HG02798 (cell line): ENCODE data around the gene CLEC19A.

Source experiments
- ATAC-seq: cut with Tn5 transposase; IDR thresholded peaks from one replicate; pipeline ENCODE4 v1.9.1; 2021; ENCODE audit warnings: mild to moderate bottlenecking; ENCODE audit not compliant: unreplicated experiment, poor library complexity

CLEC19A gene

DNA sequence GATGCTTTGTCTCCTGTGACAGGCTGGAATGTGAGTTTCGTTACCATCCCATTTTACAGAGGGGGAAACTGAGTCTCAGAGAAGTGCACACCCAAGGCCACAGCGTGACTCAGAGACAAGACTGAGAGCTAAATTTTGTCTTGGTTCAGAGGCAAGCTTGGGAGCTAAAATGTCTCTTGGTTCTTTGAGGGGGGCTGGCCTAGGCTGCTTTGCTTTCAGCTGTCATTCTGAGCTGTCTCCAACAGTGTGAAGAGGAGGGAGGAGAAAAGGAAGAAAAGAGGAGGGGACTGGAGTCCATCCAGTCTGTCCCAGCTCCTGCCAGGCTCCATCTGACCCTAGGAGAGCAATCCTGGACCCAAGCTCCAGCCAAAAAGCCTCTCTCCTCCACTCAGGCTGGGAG, at the start of gene CLEC19A:
CLEC19A (plus strand) TSS at position 301 of the 400 bp plus-strand sequence. CDS start 121 bp downstream, outside the sequence.
- ATAC-seq: no peak

DNA sequence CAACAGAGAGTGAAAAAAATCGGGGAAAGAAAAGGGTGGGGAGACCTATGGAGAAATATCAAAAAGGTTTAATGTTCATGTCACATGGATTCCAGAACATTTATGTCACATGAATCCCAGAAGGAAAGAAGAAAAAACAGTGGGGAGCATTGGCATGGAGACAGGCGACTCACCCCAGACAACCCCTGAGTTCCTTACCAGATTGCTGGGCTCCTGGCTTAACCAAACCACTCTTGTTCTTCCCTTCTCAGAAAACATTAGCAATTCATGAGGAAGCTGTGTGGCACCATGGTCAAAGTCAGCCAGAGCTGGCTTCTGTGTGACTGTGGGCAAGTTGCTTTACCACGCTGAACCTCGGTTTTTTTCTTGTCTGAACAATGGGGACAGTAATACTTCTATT, 49.6 kb upstream of the CLEC19A start:
- no peak for ATAC-seq

DNA sequence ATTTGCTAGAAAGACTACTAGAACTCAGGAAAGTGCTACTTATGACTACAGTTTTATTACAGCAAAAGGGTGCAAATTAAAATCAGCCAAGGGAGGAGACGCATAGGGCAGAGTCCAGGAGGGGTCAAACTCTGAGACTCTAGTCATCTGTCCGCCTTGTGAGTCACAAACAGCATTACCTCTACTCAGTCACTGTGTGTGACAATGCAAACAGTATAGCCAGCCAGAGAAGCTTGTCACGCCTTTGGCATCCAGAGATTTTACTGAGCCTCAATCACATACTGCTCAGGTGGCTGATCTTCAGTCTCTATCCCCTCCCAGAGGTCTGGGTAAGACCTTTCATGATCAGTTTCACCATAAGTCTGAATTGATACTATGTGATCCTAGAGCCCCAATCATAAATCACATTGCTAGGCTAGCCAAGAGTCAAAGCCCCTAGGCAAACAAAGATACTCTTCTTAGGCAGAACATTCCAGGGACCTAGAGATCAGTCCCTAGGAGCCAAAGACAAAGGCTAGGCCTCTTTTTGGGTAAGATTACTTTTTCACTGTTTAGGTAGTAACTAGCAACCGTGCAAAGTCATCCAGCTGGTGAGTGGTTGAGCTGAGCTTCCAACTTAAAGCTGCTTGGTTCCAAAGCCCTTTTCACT, 48.8 kb upstream of the CLEC19A start:
- no peak for ATAC-seq

DNA sequence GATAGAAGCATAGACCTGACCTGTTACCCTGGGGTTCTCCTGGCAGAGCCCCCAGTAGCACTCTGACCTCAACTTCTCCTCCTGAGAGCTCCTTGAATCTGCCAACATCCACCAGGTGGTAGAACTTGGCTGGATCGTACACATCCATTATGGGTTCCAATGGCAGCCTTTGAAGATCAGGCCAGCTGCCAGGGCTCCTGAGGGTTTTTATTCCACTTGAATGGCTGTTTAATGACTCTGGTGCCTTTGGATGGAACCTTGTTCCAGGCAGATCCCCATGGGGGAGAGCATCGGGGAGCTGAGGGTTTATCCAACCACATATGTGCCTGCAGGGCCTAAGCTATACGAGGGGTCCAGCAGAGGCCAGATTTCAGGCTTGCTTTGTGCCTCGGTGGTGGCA, 47.1 kb upstream of the CLEC19A start:
- no peak for ATAC-seq

DNA sequence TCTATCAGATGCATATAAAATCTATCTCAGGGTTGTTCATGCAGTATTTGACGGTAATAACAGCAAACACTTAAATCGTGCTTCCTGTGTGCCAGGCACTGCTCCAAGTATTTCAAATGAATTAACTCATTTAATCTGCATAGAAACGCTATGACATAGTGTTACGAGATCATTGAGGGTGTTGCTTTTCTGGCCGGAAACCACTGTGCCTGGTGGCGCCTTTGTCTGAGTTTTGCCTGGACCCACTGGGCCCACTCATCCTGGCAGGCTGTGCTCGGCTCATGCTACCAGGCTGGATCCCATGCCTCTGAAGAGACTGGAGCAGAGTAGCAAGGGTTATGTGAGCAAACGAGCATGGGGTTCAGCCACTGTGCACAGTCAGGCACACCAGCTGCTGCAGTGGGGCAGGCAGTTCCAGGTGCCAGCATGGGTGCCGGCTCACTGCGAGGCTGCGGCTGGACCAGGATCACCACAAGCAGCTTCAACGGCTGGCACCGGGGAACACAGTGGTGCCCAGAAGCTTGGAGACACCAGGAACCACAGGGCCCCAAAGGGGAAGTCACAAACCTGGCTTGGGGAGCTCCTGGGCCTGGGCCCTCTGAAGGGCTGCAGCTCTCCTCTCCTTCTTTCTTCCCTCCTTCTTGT, 45.9 kb upstream of the CLEC19A start:
- ATAC-seq: no peak

DNA sequence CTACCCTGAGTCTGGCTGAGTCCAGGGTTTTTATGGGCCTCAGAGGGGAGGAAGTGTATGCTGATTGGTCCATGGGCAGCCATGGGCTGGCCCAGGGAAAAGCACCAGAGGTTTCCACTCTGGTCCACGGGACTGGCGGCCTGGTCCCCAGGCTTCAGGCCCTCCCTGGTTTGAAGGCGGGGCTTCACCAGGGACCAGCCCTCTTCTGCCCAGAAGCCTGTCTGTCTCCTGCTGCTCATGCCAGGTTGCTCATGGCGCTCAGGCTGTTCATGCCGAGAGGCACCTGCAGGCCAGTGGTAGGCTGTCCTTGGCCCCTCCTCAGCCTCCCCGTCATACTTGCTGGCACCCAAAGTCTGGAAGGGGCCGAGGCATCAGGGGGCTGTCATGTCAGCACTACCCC, 45.0 kb upstream of the CLEC19A start:
- no peak for ATAC-seq

DNA sequence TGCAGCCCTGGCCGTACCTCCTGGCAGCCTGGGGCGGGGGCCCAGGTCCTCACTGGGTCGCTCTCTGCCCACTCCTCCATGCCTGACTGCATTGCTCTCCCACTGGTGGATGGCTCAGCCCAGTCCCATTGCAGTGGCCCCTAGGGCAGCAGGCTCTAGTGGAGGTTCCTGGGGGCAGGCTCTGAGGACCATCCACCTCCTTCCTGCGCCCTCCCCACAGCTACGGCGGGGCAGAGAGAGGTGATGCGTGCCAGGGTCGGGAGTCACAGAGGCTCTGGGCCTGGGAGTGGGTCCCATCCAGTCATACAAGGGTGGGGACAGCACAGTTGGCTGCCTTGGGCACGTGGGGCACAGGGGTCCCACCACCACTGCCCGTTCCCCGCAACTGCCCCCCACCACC, 44.0 kb upstream of the CLEC19A start:
- no peak for ATAC-seq

DNA sequence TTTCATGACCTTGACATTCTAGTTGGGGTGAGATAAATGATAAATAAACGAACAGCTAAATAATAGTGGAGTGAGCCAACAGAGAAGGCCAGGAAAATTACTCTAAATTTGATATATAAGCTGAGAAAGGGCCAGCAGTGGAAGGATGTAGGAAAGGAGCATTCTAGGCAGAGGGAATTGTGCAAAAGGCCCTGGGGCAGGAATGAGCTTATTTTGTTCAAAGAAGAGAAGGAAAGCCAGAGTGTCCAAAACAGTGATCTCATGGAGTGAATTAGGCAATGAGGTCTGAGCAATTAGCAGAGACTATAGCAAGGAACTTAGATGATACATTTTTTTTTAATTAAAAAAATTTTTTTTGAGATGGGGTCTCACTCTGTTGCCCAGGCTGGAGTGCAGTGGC, 43.3 kb upstream of the CLEC19A start:
- ATAC-seq: no peak

DNA sequence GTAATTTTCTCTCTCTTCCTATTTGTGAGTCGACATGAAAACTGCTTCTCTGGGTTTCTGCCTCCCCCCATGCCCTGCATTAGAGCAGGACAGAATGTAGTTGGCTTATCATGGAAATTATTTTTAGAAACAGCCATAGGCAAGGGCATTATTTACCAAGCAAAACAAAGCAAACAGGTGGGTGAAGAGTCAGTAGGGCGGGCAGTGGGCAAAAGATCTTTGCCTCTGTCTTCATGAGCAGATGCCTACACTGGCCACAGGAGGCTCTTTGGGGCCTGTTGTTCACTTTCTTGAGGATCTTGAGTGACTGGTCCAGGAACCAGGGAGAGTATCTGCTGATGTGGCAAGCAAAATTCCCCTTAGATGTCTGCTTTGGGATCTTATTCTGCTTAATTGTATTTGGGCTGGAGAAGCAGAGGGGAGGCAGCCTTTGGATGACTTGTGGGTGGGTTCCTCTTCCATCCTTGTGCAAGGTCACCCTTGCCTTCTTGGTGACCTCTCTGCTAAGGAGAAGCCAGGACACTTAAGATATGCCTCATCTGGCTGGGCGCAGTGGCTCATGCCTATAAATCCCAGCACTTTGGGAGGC, 42.5 kb upstream of the CLEC19A start:
- ATAC-seq: no peak

DNA sequence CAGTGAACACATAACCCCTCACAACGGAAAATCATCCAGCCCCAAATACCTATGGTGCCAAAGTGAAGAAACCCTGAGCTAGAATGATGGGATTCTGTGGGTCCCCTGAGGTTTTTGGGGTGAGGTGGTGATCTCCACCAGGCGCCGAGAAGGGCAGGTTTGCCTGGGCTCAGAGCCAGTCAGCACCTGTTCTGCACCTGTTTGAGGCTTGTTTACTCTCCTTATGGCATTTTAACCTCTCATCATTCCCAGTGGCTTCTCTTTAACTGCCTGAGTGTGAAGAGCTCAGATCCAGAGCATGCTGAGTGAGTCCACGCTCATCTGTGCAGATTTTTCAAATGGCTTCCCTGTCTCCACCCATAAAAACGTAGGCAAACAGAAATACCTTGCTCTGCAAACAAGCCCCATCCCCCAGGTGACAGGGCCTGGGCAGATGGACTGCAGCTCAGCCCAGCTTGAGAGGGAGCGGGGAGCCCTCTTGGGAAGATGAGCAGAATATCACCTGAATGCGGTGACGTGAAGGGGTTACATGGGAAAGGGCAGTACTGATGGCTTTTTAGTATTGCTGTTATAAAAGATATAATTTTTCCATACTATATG, 40.1 kb upstream of the CLEC19A start:
- ATAC-seq: no peak

DNA sequence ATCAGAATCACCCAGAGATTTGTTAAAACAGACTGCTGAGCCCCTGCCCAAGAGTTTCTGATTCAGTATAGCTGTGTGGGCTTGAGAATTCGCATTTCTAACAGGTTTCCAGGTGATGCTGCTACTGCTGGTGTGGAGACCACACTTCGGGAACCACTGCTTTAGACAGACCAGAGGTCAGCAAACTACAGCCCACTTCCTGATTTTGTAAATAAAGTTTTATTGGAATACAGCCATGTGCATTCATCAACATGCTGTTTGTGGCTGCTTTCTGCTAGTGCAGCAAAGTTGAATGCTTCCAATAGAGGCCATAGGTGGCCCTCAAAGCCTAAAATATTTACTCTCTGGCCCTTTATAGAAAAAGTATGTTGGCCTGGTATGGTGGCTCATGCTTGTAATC, 32.6 kb upstream of the CLEC19A start:
- ATAC-seq: no peak

DNA sequence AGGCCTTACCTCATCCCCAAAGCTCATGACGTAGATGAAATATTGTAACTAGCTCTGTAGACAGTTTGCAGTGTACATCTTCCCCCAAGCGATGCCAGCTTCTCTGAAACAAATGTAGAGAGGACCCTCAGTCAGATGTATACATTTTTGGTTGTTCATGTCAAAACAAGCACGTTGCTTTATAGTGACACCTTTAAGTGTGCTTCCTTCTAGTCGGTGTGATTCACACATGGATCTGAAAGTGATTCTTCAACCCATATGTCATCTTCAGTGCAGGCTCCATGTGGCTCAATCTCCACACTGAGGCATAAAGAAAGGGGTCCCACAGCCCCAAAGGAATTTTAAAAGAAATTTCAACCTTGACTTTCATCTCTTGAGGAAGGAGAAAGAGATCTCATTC, 30.9 kb upstream of the CLEC19A start:
- ATAC-seq: no peak

DNA sequence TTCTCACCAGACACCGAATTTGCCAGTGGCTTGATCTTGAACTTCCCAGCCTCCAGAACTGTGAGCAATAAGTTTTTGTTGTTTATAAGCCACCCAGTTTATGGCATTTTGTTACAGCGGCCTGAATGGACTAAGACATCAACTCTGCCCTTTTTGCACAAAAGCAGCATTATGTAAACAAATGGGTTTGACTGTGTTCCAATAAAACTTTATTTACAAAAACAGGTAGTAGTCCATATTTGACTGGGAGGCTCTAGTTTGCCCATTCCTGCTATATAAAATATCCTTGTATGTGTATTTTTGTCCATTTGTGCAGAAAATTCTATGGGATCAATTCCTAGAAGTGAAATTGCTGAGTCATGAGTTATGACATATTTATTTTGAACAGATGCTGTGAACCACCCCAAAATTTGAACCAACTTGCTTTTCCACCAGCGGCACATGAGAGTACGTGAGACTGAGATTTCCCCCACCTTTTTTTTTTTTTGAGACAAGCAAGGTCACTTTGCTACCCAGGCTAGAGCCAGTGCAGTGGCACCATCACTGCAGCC, 21.3 kb upstream of the CLEC19A start:
- no peak for ATAC-seq

DNA sequence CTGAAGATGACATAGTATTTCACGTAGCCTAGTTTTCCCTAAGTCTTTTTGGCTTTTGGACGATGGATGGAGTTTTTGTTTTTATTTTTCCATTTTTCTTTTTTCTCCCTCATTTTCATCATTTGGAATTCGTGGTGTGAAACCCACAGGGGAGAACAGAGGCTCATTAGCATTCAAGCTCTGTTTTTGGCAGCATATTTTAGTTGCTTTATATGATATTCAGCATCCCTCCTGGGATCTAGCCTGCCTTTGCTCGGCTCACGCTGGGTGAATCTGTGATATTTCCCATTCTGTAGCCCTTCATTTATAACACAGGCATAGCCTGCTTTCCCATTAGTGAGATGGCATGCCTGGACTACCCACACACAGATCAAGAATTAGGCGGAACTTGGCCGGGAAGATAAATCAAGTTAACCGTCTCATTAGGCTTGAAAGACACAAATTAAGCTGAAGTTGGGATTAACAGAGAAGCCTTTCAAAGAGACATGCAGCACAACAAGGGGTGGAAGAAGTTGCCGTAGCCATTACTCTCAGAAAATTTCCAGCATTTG, 20.1 kb upstream of the CLEC19A start:
- ATAC-seq: no peak

DNA sequence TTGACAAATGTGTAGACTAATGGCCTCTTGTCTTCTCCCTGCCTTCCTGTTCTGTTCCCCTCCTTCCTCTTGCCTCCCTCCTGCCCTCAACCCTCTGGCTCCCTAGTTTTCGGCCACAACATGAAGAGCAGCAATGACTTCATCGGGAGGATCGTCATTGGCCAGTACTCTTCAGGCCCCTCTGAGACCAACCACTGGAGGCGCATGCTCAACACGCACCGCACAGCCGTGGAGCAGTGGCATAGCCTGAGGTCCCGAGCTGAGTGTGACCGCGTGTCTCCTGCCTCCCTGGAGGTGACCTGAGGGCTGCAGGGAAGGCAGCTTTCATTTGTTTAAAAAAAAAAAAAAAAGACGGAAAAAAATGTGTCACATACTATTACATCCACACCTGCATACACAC, 18.8 kb upstream of the CLEC19A start:
- ATAC-seq: no peak

DNA sequence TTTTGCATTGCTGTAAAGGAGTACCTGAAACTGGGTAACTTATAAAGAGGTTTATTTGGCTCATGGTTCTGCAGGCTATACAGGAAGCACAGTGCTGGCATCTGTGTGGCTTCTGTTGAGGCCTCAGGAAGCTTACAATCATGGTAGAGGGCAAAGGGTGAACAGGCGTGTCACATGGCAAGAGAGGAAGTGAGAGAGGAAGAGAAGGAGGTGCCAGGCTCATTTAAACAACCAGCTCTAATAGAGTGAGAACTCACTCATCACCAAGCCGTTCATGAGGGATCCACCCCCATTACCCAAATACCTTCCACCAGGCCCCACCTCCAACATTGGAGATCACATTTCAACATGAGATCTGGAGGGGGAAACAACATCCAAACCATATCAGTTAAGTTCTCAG, 16.4 kb upstream of the CLEC19A start:
- ATAC-seq: no peak

DNA sequence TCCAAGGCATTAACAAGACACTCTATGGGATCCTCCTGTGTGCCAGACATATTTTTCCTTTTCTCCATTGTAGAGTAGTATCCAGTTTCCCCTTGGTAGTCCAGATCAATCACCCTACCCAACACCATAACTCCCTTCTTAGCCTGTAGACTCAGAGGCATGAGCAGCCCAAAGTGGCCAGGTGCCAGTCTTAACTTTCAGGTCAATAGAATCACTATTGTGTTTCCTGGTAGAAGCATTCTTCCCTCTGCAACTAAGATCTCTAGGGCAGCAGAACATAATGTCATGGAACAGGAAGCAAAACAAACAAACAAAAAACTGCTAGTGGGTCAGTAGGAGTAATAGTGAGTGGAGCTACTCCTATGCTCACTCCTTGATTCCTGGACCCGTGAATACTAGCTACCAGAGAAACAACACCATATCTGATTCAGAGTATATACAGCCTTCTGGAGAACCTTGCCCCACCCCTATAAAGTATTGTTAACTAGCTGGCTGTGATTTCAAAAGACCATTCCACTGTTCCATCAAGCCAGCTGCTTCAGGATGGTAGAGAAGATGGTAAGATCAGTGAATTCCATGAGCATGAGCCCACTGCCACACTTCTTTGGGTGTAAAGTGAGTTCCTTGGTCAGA, 11.2 kb upstream of the CLEC19A start:
- ATAC-seq: no peak

DNA sequence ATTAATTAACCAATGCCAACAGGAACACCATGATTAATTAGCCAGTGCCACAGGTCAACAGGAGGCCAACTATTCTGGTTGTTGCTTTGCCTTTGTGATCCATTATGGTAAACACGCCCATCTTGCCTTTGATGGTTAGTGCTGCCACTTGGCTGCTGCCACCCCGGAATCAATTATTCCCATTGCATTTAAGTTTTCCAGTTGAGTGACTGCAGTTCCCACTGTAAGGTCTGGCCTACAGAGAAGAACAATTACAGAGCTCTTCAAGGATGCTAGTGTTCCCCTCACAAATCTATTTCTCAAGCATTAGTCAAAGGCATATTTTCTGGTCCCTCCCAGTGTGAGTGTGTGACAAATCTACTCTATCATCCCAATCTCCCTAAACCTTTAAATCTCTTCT, 7.1 kb upstream of the CLEC19A start:
- ATAC-seq: no peak

DNA sequence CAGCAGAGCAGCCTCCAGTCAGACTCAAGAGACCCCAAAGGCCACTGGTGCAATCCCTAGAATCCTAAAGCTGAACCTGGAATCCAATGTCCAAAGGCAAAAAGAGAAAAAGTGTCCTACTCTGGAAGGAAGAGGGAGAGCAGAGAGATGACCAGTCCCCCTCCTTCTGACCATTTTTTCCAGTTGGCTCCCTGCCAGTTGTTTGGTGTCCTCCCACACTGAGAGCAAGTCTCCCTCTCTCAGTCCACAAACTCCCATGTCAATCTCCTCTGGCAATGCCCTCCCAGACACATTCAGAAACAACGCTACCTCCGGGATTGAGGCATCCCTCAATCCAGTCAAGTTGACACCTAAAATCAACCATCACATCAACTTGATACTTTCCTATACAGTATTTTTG, 4.3 kb upstream of the CLEC19A start:
- no peak for ATAC-seq

DNA sequence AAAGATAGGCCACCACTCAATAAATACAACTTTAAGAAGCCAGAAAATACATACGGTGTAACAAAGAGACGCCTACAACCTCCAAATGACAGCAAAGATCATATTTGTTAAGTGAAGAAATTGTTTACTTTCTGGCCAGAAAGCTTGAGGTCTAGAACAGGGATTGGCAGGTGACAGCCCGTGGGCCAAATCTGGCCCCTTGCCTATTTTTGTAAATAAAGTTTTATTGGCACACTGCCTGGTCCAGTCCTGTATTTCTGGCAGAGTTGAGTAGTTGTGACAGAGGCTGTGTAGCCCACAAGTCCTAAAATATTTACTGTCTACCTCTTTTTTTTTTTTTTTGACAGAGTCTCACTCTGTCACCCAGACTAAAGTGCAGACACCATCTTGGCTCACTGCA, 3.4 kb upstream of the CLEC19A start:
- ATAC-seq: no peak

DNA sequence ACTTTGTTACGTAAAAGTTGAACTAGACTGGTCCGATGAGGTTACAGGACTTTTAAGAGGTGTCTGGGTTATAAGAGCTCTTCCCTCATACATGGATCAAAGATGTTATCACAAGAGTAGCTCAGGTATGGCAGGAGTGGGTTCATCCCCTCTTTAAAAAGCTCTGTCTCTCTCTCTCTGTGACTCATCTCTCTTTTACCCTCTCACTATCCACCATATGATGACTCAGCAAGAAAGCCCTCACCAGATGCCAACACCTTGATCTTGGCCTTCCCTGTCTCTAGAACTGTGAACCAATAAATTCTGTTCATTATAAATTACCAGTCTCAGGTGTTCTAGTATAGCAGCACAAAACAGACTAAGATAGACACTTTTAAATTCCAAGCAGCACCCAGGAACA, 1.9 kb upstream of the CLEC19A start:
- no peak for ATAC-seq
